Stimulated activated CD4-positive, alpha-beta T cell treated with anti-CD3 and anti-CD28 coated beads, Interleukin-2, amount 100 ng/mL, for 4 hours (primary cell): ENCODE measurements around the gene MROH7.

Experiments
- DNase-seq: peaks from one replicate; pipeline ENCODE4 v3.0.0-alpha.2; 2020; ENCODE audit warnings: low read depth

The MROH7 gene

GRCh38 chr1:54651608-54652007 lies 10.0 kb downstream of the MROH7 start:
- no peak for DNase-seq

- DNase-seq: no peak
These were observed 10.6 kb downstream of the MROH7 start for GRCh38 chr1:54652168-54652567.

DNA sequence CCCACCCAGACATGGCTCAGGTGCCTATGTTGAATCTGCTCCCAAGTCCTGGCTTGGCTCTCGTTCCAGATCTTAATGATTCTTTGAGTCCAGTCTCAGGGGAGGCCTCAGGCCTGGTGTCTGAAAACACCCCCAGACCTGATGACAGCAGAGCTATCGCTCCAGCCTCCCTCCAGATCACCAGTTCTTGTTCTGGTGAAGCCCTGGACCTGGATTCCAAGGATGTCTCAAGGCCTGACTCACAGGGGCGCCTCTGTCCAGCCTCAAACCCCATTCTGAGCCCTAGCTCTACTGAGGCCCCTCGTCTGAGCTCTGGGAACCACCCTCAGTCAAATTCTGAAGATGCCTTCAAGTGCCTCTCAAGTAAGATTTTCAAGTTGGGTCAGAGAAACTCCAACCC lies 11.4 kb downstream of the MROH7 start:
- no peak for DNase-seq

- DNase-seq: no peak
These were observed 16.8 kb downstream of the MROH7 start for GRCh38 chr1:54658164-54658913.

DNA sequence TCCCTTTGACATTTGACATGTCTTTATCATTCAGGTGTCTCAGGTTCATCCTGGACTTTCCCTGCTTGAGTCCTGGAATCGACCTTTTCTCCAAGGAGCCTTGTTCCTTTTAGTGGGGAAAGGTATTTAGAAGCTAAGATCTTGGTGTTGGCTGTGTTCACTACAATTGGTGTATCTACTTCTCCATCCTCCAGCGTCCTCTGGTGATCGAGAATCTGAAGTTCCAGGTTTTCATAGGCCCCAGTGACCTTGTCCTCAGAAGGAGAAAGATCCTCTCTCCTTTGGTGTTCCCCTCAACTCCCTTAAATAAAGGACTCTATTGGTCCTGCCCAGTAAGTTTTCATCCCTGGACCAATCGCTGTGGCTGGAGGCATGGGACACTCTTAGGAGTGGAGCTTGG lies 22.1 kb downstream of the MROH7 start:
- no peak for DNase-seq

GRCh38 chr1:54664364-54664763 lies 22.8 kb downstream of the MROH7 start:
- no peak for DNase-seq

DNA sequence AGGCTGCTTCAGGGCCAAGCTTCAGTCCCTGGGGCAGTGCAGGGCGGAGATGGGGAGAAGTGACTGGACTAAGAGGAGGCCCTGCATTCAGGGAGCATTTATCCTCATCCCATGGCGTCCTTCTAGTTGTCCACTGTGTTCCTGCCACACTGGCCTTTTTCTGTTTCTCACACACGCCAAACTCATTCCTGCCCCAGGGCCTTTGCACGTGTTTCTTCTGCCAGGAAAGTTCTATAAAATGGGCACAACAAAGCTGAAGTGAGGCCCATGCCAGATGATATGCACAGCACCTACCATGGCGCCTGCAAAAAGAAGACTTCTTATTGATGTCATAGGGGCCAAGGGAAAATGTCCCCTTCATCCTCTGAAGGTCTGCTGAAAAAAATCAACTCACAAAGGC lies 24.3 kb downstream of the MROH7 start:
- DNase-seq: no peak

GRCh38 chr1:54666333-54666732 lies 24.7 kb downstream of the MROH7 start:
- DNase-seq: no peak

GRCh38 chr1:54667797-54668196 lies 26.2 kb downstream of the MROH7 start:
- no peak for DNase-seq

- DNase-seq: no peak
These were observed 27.0 kb downstream of the MROH7 start for GRCh38 chr1:54668567-54668966.

- DNase-seq: peak; percentile 39
These were observed 30.5 kb downstream of the MROH7 start for GRCh38 chr1:54671985-54672608.

- DNase-seq: no peak
These were observed 37.4 kb downstream of the MROH7 start for GRCh38 chr1:54678776-54679643.

DNA sequence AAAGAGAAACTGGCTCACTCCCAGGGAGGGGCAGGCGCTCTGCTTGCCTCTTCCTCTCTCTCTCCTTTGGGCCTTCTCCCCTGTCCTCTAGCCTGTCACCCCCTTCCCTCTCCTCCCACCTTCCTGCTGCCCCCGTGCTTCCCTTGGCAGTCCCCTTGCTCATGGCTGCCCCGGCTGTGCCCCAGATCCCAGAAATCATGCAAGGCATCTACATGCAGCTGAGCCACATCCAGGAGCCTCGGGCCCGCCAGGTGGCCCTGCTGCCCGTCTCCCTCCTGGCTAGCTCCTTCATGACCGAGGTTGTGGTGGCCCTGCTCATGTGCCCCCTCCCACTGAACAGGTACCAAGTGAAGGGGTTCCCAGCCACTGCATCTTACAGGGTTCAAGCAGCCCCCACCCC lies 38.1 kb downstream of the MROH7 start:
- DNase-seq: no peak

DNA sequence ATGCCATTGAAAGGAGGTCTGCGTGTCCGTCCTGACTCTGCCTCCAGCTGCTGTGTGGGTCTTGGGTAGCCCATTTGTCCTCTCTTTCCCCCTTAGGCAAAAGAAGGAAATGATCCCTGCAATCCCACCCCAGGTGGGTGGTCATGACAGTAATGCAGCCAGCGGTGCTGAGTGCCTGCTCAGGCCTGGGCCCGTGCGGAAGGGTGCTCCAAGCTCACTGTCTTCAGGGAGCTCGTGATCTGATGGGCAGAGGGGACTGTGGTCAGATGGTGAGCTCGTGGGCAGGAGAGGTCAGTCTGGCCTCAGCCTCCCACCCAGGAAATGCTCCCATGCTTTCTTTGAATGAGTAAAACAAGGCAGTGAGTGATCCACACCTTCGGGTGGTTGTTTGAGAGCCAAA lies 38.8 kb downstream of the MROH7 start:
- DNase-seq: no peak

- DNase-seq: no peak
These were observed 39.8 kb downstream of the MROH7 start for GRCh38 chr1:54681358-54681757.

GRCh38 chr1:54683453-54683852 lies 41.9 kb downstream of the MROH7 start:
- no peak for DNase-seq

DNA sequence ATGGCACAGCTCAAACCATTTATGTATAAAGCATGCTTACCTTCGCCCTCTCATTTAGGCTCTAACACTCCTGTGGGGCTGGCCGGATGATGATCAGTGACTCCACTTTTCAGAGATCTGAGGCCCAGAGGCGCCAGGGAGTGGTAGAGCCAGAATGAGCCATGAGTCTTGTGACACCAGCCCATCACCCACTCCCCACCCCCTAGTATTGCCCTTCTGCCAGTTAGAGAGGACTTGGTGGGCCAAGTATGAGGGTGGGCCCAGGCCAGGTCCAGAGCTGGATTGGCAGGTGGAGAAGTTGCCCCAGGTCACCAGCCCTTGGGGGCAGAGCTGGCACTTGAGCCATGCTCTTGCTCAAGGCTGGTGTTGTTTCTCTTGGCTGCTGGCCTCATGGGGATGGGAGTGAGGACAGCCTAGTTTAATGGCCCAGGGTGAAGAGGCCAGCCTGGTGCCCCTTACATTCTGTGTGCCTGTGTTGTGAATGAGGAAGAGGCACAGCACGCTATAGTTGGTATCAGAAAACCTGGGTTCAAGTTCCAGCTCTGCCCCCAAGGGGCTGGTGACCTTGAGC lies 43.8 kb downstream of the MROH7 start:
- no peak for DNase-seq

DNA sequence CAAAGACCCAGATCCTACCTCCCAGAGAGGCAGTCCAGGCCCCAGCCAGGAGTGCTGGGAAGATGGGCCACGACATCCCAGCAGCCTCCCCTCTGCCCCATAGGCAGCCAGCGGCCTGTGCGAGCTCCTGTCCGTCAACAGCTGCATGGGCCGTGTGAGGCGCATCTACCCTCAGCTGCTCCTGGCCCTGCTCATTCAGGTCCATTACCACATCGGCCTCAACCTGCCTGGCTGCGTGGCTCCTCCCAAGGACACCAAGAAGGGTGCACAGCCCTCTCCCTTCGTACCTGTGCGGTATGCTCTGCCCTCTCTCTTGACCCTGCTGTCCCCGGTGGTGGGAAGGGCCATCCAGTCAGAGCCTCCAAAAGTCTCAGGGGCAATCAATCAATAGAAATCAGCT lies 44.6 kb downstream of the MROH7 start:
- DNase-seq: no peak

DNA sequence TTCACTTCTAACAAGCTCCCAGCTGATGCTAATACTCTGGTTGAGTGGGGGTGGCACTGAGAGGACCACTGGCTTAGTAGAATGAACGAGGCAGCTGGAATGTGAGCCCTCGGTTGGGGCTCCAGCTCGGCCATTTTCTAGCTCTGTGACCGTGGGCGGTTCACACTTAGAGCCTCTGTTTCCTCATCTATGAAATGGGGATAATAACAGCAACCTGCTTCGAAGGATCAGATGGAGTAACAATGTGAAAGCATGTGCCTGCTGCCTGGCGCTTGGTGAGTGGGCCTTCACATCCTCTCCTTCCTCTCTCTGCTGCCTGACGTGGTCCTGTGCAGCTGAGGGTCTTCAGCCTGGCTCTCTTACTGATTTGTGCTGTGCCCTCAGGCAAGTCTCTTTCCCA lies 53.2 kb downstream of the MROH7 start:
- DNase-seq: no peak

DNA sequence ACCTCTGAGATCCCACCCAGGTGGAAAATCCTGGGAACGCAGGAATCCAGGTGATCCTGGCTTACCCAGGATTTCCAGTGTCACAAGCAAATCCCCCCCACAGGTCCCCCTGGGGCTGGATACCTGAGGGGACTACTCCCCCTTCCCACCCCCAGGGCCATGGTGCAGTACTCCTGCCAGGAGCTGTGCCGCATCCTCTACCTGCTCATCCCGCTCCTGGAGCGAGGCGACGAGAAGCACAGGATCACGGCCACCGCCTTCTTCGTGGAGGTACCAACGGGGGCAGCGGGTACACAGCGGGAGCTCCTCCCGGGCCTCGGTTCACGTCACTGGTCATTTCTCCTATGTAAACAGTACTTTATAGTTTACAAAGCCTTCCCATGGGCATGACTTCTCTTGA lies 53.6 kb downstream of the MROH7 start:
- no peak for DNase-seq

DNA sequence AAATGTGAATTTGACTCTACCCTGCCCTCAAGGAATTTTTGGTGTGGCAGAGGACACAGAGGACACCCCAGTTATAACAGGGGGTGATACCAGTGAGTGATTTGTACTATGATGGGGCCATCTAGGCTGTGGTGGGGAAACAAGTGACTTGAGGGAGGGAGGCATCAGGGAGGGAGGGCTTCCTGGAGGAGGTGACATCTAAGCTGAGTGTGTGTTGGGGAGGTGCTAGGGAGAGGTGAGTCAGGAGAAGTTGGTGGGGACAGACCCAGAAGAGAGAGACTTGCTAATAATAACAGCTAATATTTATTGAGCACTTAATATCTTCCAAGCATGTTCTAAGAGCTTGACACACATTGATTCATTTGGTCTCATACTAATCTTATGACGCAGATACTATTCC lies 54.2 kb downstream of the MROH7 start:
- no peak for DNase-seq

DNA sequence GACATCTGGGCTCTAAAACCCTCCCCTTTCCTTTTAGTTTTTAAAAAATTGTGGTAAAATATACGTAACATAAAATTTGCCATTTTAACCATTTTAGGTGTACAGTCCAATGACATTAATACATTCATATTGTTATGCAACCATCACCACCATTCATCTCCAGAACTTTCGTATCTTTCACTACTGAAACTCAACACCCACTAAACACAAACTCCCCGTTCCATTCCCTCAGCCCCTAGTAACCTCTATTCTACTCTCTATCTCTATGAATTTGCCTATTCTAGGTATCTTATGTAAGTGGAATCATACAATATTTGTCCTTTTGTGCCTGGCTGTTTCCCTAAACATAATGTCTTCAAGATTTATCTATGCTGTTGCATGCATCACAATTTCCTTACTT lies 54.7 kb downstream of the MROH7 start:
- no peak for DNase-seq

DNA sequence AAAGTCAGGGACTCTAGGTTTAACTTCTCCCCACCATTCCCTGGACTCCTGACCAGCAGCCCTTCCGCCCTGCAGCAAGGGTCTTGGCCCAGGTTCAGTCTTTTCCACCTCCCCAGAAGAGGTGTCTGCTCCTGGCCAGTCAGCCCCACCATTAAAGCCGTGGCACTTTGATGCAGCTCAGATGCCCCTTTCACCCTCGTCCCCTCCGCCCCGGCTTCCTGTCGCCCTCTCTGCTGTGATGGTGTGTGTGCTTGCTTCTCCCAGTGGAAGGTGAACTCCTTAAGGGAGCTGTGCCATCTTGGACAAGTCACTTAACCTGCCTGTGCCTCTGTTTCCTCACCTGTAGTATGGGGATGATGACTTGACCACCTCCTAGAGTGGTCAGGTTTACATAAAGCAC lies 56.3 kb downstream of the MROH7 start:
- DNase-seq: no peak
